HPDE6-E6E7 (cell line): ENCODE results near the gene BRD3OS.

Source experiments
- DNase-seq: peaks from one replicate; pipeline ENCODE4 v3.0.0; 2011; ENCODE audit warnings: missing footprints; ENCODE audit errors: extremely low spot score

The BRD3OS gene

GRCh38 chr9:134004881-134005280 lies 20.4 kb upstream of the BRD3OS start:
- no peak for DNase-seq

- no peak for DNase-seq
These were observed 19.9 kb upstream of the BRD3OS start for GRCh38 chr9:134005381-134005780.

DNA sequence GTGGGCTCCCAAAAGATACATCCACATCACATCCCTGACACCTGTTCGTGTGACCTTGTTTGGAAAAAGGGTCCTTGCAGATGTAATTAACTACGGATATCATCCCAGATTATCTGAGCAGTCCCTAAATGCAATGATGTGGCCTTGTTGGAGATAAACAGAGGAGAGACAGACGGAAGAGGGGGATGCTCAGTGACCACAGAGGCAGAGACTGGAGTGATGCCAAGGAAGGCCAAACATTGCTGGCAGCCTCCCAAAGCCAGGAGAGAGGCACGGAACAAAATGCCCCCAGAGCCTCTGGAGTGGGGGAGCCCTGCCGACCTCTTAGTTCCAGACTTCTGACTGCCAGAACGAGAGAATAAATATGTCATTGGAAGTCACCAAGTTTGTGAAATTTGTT lies 18.1 kb upstream of the BRD3OS start:
- DNase-seq: no peak

DNA sequence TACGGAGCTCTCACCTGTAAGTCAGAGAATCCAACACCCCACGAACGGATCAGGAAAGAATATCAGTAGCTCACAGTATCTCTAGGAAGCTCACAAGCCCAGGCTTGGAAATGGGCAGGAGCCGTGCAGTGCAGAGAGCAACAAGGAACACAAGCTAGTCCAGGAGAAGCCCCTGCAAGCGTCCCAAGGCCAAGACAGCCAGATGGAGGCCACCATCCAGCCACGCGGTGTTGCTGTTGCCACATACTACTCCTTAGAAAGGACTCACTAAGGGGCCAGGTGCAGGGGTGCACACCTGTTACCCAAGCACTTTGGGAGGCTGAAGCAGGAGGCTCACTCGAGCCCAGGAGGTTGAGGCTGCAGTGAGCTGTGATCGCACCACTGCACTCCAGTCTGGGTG lies 17.7 kb upstream of the BRD3OS start:
- no peak for DNase-seq

GRCh38 chr9:134010310-134011173 lies 14.7 kb upstream of the BRD3OS start:
- DNase-seq: no peak

DNA sequence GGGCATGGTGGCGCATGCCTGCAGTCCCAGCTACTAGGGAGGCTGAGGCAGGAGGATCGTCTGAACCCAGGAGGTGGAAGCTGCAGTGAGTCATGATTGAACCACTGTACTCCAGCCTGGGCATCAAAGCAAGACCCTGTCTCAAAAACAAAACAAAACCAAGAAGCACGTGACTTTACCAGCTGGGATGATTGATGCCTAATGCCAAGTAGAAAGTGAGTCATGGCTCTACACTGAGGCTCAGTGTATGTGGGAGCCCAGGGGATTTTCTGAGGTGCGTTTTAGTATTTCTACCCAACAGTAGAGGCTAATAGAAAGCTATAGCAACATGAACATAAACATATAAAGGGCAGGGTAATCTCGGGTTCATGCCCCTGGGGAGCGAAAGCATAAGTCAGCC lies 13.9 kb upstream of the BRD3OS start:
- no peak for DNase-seq

- DNase-seq: no peak
These were observed 10.3 kb upstream of the BRD3OS start for GRCh38 chr9:134014946-134015345.

DNA sequence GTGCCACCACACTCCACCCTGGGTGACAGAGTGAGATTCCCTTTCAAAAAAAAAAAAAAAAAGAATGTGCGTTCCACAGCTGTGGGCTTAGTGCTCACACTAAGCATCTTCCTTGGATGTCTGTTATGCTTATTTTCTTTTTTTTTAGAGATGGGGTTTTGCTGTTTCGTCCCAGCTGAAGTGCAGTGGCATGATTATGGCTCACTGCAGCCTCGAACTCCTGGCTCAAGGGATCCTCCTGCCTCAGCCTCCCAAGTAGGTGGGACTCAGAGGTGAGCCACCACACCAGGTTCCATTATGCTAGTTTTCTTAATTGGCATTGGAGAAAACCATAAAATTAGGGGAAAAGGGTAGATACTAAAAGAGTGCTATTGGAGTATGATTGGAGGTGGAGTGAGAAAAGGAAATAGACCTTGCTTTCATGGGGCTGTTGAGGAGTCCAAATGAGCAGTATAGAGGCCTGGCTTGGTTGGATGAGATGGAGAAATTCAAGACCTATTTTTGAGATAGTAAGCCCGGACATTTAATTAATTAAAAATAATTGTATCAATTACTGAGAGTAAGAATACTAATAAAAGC lies 978 bp upstream of the BRD3OS start:
- no peak for DNase-seq

DNA sequence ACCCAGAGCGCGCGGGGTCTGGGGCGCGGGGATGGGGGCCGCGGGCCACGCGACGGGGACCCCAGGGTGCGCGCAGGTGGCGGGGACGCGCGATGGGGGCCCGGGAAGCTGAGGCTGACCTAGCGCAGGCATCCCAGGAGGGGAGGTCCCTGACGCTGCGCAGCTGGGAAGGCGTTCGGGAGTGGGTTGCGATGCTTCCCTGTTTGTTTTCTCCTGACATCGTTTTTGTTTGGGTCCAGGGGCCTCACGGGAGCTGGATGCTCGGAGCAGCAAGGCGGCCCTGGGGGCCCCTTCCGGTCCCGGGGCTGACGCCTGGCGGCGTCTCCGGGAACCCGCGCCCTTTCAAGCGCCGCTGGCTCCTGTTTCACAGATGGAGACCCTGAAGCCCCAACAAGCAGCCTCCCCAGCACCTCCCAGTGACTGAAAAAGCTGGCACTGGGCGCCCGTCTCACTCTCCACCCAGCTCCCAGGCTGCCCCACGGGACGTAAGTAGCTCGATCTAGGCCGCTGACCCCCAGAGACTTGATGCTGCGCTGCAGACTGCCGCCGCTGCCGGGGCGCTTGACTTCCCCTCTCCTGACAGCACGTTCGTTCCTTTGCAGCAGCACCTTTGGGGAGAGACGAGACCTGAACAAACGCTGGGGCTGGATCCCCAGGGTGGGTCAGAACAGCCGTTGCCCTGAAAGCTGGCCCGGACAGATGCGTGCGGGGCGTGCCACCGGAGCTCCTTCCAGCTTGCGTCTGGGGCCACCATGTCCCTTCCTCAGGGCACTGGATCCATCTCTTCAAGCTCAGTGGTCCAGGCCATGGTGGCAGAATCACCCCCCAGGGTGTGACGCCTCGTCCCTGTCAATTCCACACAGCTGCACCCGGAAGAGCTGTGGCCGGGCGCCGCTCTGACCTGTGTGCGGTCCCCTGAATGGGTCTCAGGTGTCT lies 593 bp downstream of the BRD3OS start:
- peak; percentile 16 for DNase-seq

- DNase-seq: no peak
These were observed 1.3 kb downstream of the BRD3OS start for GRCh38 chr9:134026581-134026980.

- no peak for DNase-seq
These were observed 1.7 kb downstream of the BRD3OS start for GRCh38 chr9:134026981-134027380.

DNA sequence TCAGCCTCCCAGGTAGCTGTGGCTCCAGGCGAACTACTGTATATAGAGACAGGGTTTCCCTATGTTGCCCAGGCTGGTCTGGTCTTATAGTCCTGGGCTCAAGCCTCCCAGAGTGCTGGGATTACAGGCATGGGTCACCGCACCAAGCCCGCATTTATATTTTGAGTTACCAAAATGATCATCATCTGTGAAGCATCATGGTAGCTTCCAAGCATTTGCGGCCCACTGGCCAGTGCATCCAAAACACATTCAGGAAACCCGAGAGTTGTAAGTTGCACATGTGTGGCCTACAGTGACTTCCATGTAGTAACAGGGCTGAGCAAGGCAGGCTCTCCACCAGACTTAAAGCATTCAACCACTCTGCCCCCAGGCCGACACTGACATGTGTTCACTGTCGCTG lies 2.3 kb downstream of the BRD3OS start:
- no peak for DNase-seq

- DNase-seq: no peak
These were observed 2.8 kb downstream of the BRD3OS start for GRCh38 chr9:134028076-134028475.

DNA sequence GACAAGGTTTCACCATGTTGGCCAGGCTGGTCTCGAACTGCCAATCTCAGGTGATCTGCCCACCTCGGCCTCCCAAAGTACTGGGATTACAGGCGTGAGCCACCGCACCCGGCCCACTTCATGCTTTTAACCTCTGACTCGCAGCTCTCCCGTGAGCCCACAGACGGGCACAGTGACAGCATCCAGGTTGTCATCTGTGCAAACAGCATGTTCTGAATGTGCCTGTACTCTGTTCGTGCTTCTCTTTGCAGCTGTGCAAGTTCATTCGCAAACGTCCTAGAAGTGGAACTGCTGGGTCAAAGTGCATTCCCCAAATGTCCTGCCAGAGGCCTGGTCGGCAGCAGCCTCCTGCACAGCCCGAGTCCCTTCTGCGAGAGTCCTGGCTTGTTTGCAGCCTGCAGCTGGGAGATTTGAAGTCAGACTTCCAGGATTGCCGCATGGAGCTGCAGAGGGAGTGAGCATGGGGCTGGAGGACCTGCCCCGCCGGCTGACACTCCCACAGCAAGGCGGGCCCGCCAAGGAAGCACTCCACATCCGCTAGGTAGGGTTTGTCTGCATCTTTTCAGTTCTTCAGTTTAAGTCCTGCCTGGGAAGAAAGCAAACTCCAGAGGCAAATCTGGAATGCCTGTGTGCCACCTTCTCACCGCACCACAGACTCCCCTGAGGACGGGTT lies 3.4 kb downstream of the BRD3OS start:
- no peak for DNase-seq

DNA sequence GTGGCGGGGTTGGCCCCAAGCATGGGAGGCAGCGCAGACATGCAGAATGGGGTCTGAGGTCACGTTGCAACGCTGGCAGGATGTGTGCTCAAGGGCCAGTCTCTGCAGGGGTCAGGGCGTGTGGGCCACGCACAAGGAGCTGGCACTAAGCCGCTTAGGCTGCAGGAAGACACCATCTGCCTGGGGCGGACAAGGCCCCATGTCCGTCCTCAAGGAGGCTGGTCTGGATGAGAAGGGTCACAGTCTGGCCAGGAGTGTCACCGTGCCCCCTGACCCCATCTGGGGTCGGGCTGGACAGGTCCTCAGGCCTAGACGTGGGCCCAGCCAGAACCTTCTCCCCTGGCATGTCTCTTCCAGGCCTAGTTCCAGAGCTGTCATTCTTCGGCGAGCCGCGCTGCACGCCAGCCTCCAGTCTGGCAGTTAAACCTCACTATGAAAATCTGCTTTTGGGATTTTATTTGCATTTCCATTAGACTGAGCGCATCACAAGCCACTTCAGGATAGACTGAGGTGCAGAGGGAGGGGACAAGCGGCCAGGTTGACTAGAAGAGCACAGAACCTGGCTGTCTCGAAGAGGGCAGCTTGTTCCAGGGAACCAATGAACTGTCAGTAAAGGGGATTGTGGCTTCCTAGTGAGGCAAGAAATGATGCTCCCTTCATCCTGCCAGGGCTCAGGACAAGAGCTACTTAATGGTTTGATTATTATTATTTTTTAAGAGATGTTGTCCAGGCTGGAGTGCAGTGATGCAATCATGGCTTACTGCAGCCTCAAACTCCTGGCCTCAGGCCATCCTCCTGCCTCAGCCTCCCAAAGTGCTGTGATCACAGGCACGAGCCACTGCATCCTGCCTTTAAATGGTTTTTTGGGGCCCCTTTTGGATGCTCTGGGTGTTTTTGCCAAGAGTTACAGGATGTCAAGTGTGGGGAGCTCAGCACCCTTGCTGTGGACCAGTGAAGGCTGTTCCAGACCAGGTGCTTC lies 4.3 kb downstream of the BRD3OS start:
- no peak for DNase-seq

- DNase-seq: no peak
These were observed 5.7 kb downstream of the BRD3OS start for GRCh38 chr9:134030821-134031470.

- DNase-seq: no peak
These were observed 6.5 kb downstream of the BRD3OS start for GRCh38 chr9:134031783-134032182.

GRCh38 chr9:134032456-134033222 lies 7.4 kb downstream of the BRD3OS start:
- DNase-seq: no peak

GRCh38 chr9:134033516-134034214 lies 8.4 kb downstream of the BRD3OS start:
- DNase-seq: no peak
